H1 (cell line): Measurements from ENCODE around the gene ABCC4. TPM values are rescaled to one million over a fixed set of nuclear protein-coding genes. Genes with fewer than 3 reads are reported as not detected.

ENCODE experiments used
- CTCF ChIA-PET: fragments of 300-600 bp; sonication (Branson Sonifier 250); formaldehyde crosslinking; loops from one replicate; lab custom pipeline; 2021; ENCODE audit not compliant: partially characterized antibody; lab: Charles Lee
- POLR2A ChIA-PET: fragments of 300-600 bp; sonication (Branson Sonifier 250); formaldehyde crosslinking; loops from one replicate; lab custom pipeline; 2021; ENCODE audit warnings: inconsistent platforms; ENCODE audit not compliant: partially characterized antibody; lab: Charles Lee
- DNase-seq, 2 experiments: peaks; one replicate each; pipeline versions ENCODE4 v3.0.0 to v3.0.0-alpha.2; 2010 to 2022; ENCODE audit warnings: low spot score in 2 of 2, low read depth in 1 of 2, mixed read lengths in 1 of 2
- FAIRE-seq: peaks from 2 replicates; lab custom pipeline; 2011; peaks lifted over from hg19 to GRCh38; lab: Jason Lieb, UNC
- H2AFZ ChIP-seq: 2 replicates; pipeline ENCODE4 v1.8.1; 2012; ENCODE audit warnings: low read length, inconsistent platforms
- H2AK5ac ChIP-seq: 2 replicates; pipeline ENCODE4 v1.6.1; 2013; ENCODE audit warnings: low read depth, low read length
- H2BK120ac ChIP-seq: replicated peaks from 2 replicates; pipeline ENCODE3; 2013; ENCODE audit warnings: low read depth, low read length, inconsistent platforms
- H2BK12ac ChIP-seq: 2 replicates; pipeline ENCODE4 v1.6.1; 2013; ENCODE audit warnings: low read depth, low read length
- H2BK15ac ChIP-seq: 2 replicates; pipeline ENCODE4 v1.6.1; 2013; ENCODE audit warnings: low read length
- H2BK20ac ChIP-seq: 2 replicates; pipeline ENCODE4 v1.6.1; 2013; ENCODE audit warnings: low read length
- H2BK5ac ChIP-seq: 2 replicates; pipeline ENCODE4 v1.6.1; 2013; ENCODE audit warnings: low read depth, low read length
- H3K14ac ChIP-seq: 2 replicates; pipeline ENCODE4 v1.6.1; 2013; ENCODE audit warnings: inconsistent platforms; ENCODE audit not compliant: insufficient read length
- H3K18ac ChIP-seq: 2 replicates; pipeline ENCODE4 v1.6.1; 2013; ENCODE audit warnings: low read length; ENCODE audit errors: extremely low read depth
- H3K23ac ChIP-seq: 2 replicates; pipeline ENCODE4 v1.6.1; 2013; ENCODE audit warnings: inconsistent platforms; ENCODE audit not compliant: insufficient read length
- H3K23me2 ChIP-seq: 2 replicates; pipeline ENCODE4 v1.6.1; 2013; ENCODE audit warnings: low read depth, low read length
- H3K27ac ChIP-seq: 2 replicates; pipeline ENCODE4 v1.6.1; 2011; ENCODE audit warnings: low read depth, low read length, inconsistent platforms
- H3K27me3 ChIP-seq, 4 experiments: replicated peaks in 1 of 4; 1 replicate in 1 of 4; 2 replicates in 3 of 4; pipeline versions ENCODE4 v1.6.1 to v1.8.1; 2011 to 2013; ENCODE audit warnings: low read length in 3 of 4, mild to moderate bottlenecking in 3 of 4, inconsistent platforms in 2 of 4, mixed read lengths in 2 of 4, moderate library complexity in 1 of 4; ENCODE audit not compliant: control insufficient read depth in 3 of 4, insufficient read depth in 3 of 4; ENCODE audit errors: extremely low read depth in 1 of 4
- H3K36me3 ChIP-seq, 4 experiments: 2 replicates each; pipeline versions ENCODE4 v1.6.1 to v1.8.1; 2011 to 2013; ENCODE audit warnings: mild to moderate bottlenecking in 4 of 4, low read length in 3 of 4, moderate library complexity in 2 of 4, control low read depth in 1 of 4, inconsistent platforms in 1 of 4; ENCODE audit not compliant: insufficient read depth in 4 of 4, control insufficient read depth in 2 of 4
- H3K4ac ChIP-seq: replicated peaks from 2 replicates; pipeline ENCODE3; 2013; ENCODE audit warnings: low read length, low read depth, mixed read lengths, inconsistent platforms; ENCODE audit not compliant: insufficient read length
- H3K4me1 ChIP-seq, 4 experiments: replicated peaks in 1 of 4; 1 replicate in 1 of 4; 2 replicates in 3 of 4; pipeline versions ENCODE4 v1.6.1 to v1.8.1; 2011 to 2013; ENCODE audit warnings: low read length in 3 of 4, inconsistent platforms in 2 of 4, mixed read lengths in 1 of 4; ENCODE audit not compliant: insufficient read depth in 4 of 4, control insufficient read depth in 3 of 4
- H3K4me2 ChIP-seq, 2 experiments: 2 replicates each; pipeline versions ENCODE4 v1.6.1 to v1.8.1; 2011 to 2013; ENCODE audit warnings: low read depth in 2 of 2, low read length in 2 of 2, control low read depth in 1 of 2, inconsistent platforms in 1 of 2, mild to moderate bottlenecking in 1 of 2; ENCODE audit not compliant: insufficient read depth in 1 of 2
- H3K4me3 ChIP-seq, 4 experiments: fragments of 200-600, 300-600 bp in 1 of 4; sonication (generic), shearing (Covaris generic), sonication (Bioruptor Twin) in 1 of 4; 2 replicates each; pipeline versions ENCODE4 v1.5.1 to v1.8.1; 2011 to 2016; ENCODE audit warnings: low read length in 4 of 4, low read depth in 3 of 4, control low read depth in 2 of 4, inconsistent platforms in 2 of 4, mild to moderate bottlenecking in 2 of 4, mixed read lengths in 1 of 4, moderate library complexity in 1 of 4; ENCODE audit not compliant: insufficient read depth in 2 of 4; ENCODE audit errors: extremely low read depth in 1 of 4
- H3K56ac ChIP-seq: replicated peaks from 2 replicates; pipeline ENCODE3; 2013; ENCODE audit warnings: low read depth, mild to moderate bottlenecking, mixed read lengths, low read length, inconsistent platforms; ENCODE audit not compliant: insufficient read length
- H3K79me1 ChIP-seq: 2 replicates; pipeline ENCODE4 v1.6.1; 2013; ENCODE audit warnings: low read depth, low read length, control low read depth
- H3K79me2 ChIP-seq, 2 experiments: 2 replicates each; pipeline versions ENCODE4 v1.6.1 to v1.8.1; 2012 to 2013; ENCODE audit warnings: low read length in 2 of 2, mild to moderate bottlenecking in 2 of 2, inconsistent platforms in 1 of 2; ENCODE audit not compliant: insufficient read depth in 2 of 2, control insufficient read depth in 1 of 2
- H3K9ac ChIP-seq, 4 experiments: replicated peaks in 1 of 4; 1 replicate in 1 of 4; 2 replicates in 3 of 4; pipeline versions ENCODE4 v1.6.1 to v1.8.1; 2011 to 2013; ENCODE audit warnings: low read depth in 3 of 4, low read length in 3 of 4, control low read depth in 2 of 4, mild to moderate bottlenecking in 2 of 4, moderate library complexity in 2 of 4, inconsistent platforms in 1 of 4; ENCODE audit errors: extremely low read depth in 1 of 4
- H3K9me3 ChIP-seq, 2 experiments: 2 replicates each; pipeline versions ENCODE4 v1.6.1 to v1.8.1; 2012 to 2013; ENCODE audit warnings: mild to moderate bottlenecking in 2 of 2, moderate library complexity in 2 of 2, control low read depth in 1 of 2, inconsistent platforms in 1 of 2, low read depth in 1 of 2, low read length in 1 of 2, mixed read lengths in 1 of 2; ENCODE audit not compliant: insufficient read depth in 2 of 2
- H4K20me1 ChIP-seq, 2 experiments: replicated peaks in 1 of 2; 2 replicates each; pipeline versions ENCODE3 to v1.8.1; 2011 to 2013; ENCODE audit warnings: inconsistent platforms in 2 of 2, low read length in 2 of 2, mild to moderate bottlenecking in 1 of 2; ENCODE audit not compliant: insufficient read depth in 2 of 2, control insufficient read depth in 1 of 2
- H4K5ac ChIP-seq: 2 replicates; pipeline ENCODE4 v1.6.1; 2013; ENCODE audit warnings: low read length, low read depth, mixed read lengths, inconsistent platforms; ENCODE audit not compliant: insufficient read length
- H4K8ac ChIP-seq: 2 replicates; pipeline ENCODE4 v1.8.0; 2013; ENCODE audit warnings: mild to moderate bottlenecking, moderate library complexity, low read length, inconsistent platforms; ENCODE audit not compliant: insufficient read depth; ENCODE audit errors: extremely low read depth
- H4K91ac ChIP-seq: replicated peaks from 2 replicates; pipeline ENCODE3; 2013; ENCODE audit warnings: low read length, mixed read lengths, inconsistent platforms; ENCODE audit not compliant: insufficient read length
- BRCA1 ChIP-seq: IDR thresholded peaks from 2 replicates; pipeline ENCODE4 v1.6.1; 2012; ENCODE audit warnings: low read depth, low read length, improper control_type of control experiment
- CEBPB ChIP-seq: IDR thresholded peaks from 2 replicates; pipeline ENCODE4 v1.6.1; 2012; ENCODE audit warnings: low read depth, low read length
- GABPA ChIP-seq: IDR thresholded peaks from 2 replicates; pipeline ENCODE4 v1.6.1; 2011; ENCODE audit warnings: mild to moderate bottlenecking, low read length, moderate library complexity, borderline replicate concordance; ENCODE audit not compliant: insufficient read depth
- KDM1A ChIP-seq: fragments of 200-600, 300-600 bp; sonication (generic); IDR thresholded peaks from 2 replicates; pipeline ENCODE4 v1.7.1; 2016; ENCODE audit warnings: mild to moderate bottlenecking, low read length, borderline replicate concordance
- POU5F1 ChIP-seq: IDR thresholded peaks from 2 replicates; pipeline ENCODE4 v1.6.1; 2011; ENCODE audit warnings: low read depth, mild to moderate bottlenecking, low read length, moderate library complexity
- TAF7 ChIP-seq: optimal IDR thresholded peaks from 2 replicates; pipeline ENCODE3; 2011; ENCODE audit warnings: low read depth, mild to moderate bottlenecking, inconsistent platforms, low read length, moderate library complexity, borderline replicate concordance
- TBP ChIP-seq: IDR thresholded peaks from 2 replicates; pipeline ENCODE4 v1.6.1; 2011; ENCODE audit warnings: low read depth, low read length, improper control_type of control experiment
- WGBS, 2 experiments: shearing (Covaris generic) in 1 of 2; methylation state at CpG; one replicate each; pipeline versions ENCODE4 v1.1.6 to v1.1.7; 2013 to 2015; ENCODE audit warnings: low lambda C conversion rate in 2 of 2, mixed read lengths in 2 of 2, inconsistent platforms in 1 of 2, low coverage in 1 of 2, missing lambda C conversion rate in 1 of 2; ENCODE audit not compliant: insufficient replicate concordance in 2 of 2, insufficient coverage in 1 of 2, insufficient read length in 1 of 2; ENCODE audit errors: extremely low coverage in 1 of 2, missing lambda C conversion rate in 1 of 2; 5-methylcytosine and 5-hydroxymethylcytosine counted together
- polyA plus RNA-seq, 7 experiments: library from polyadenylated mRNA; depleted of rRNA in 3 of 7; stranded (reverse) in 5 of 7; unstranded in 2 of 7; fragments of >200 nt in 5 of 7; fragments of 200-250 nt in 2 of 7; gene quantifications; 1 replicate in 5 of 7; 2 replicates in 1 of 7; 4 replicates in 1 of 7; pipeline versions ENCODE4 v1.2.1 to v1.2.3, GENCODE V29; 2011 to 2013; ENCODE audit warnings: missing spikeins in 2 of 7, mixed read lengths in 2 of 7
- total RNA-seq: library from RNA; stranded (reverse); fragmentation: NEBNext Ultra II Directional; extraction: Animal tissue kit (Norgen Biotek cat#: 25700); gene quantifications from 2 replicates; pipeline ENCODE4 v1.2.1, GENCODE V29; 2021
- TF ChIP-seq, protein P1 (sequence below), 3 experiments: IDR thresholded peaks; 1 replicate in 2 of 3; 2 replicates in 1 of 3; pipeline versions ENCODE4 v1.5.1 to v1.6.1; 2011; ENCODE audit warnings: low read length in 3 of 3, mild to moderate bottlenecking in 3 of 3, inconsistent platforms in 2 of 3, low read depth in 1 of 3, moderate library complexity in 1 of 3; ENCODE audit not compliant: insufficient read depth in 1 of 3; ENCODE audit errors: control extremely low read depth in 1 of 3
- TF ChIP-seq, protein P2 (sequence below): IDR thresholded peaks from 2 replicates; pipeline ENCODE4 v1.6.1; 2011; ENCODE audit warnings: low read depth, mild to moderate bottlenecking, low read length; ENCODE audit not compliant: insufficient read depth
- TF ChIP-seq, protein P3 (sequence below): IDR thresholded peaks from 2 replicates; pipeline ENCODE4 v1.6.1; 2012; ENCODE audit warnings: inconsistent platforms

Gene ABCC4
- total and polyA plus RNA-seq, 2 of the 8 experiments (the other 6 are each of a cell fraction or from before 2014, with no cell fraction given): 4.0 to 14.1 TPM

DNA sequence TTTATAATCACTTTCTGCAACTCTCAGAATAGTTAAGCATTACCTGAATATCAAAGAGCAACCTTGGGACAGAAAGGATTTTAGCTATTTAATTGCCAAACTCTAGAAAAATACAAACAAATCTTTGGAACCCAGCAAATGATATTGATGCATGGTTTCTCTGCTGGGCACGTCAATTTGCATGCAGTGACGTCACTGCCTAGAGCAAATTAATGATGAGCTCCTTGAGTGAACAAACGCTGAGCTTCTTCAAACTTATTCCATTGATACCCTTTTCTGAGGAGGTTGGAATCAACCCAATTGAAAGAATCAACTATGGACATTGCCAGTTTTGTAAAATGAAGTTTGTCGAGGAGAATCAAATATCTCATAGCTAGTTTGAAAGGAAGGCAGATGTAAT is 329.0 kb downstream of the ABCC4 start:
- H3K14ac ChIP-seq: no peak overlapping the region
- no peak overlapping the region for H4K91ac ChIP-seq
- H2BK12ac ChIP-seq: no peak overlapping the region
- no peak overlapping the region for H2AK5ac ChIP-seq
- H3K4ac ChIP-seq: no peak overlapping the region
- H3K56ac ChIP-seq: no peak overlapping the region
- H3K36me3 ChIP-seq: no peaks in the 10 kb centered on the region
- H3K27ac ChIP-seq: no peak overlapping the region
- H2BK120ac ChIP-seq: no peak overlapping the region
- no peak overlapping the region for H3K4me3 ChIP-seq
- DNase-seq (no peak), FAIRE-seq (no peak)
- ChIA-PET CTCF (interaction anchor here (0.6 to 3.2 kb wide), 5 partner anchors 23 to 432 kb away, joined by 3 to 13 read pairs (median 3); no protein-coding TSS in a partner anchor), POLR2A (no interaction called here)
- H2BK15ac ChIP-seq: no peak overlapping the region
- no peak overlapping the region for H2BK20ac ChIP-seq
- H3K9ac ChIP-seq: no peak overlapping the region
- H3K27me3 ChIP-seq: no peaks in the 10 kb centered on the region
- peaks cover 6% of the 10 kb centered on the region; the same call in 1 of the 2 replicates for H3K23me2 ChIP-seq
- H3K18ac ChIP-seq: no peak overlapping the region
- no peak overlapping the region for H2AFZ ChIP-seq
- no peaks in the 10 kb centered on the region for H3K79me1 ChIP-seq
- H4K5ac ChIP-seq: no peak overlapping the region
- H3K4me1 ChIP-seq: peaks cover 0 to 19% (median 7%) of the 10 kb centered on the region in 4 experiments; a peak in 4 of 7 replicates
- H3K23ac ChIP-seq: no peak overlapping the region
- H4K20me1 ChIP-seq: no peaks in the 10 kb centered on the region
- H4K8ac ChIP-seq: no peak overlapping the region
- 0 out of 4 replicates have a peak, but pooled peaks cover 0 to 4% of the 10 kb centered on the region in 2 experiments for H3K9me3 ChIP-seq
- no peak overlapping the region for H2BK5ac ChIP-seq
- no peak overlapping the region for H3K4me2 ChIP-seq
- 82% methylated on average over 4 of the region's 4 CpGs; no CpG with 5 or more reads in 1 of the 2 experiments for WGBS, 2 experiments
- H3K79me2 ChIP-seq: no peaks in the 10 kb centered on the region
- TF ChIP-seq, protein P1, sequence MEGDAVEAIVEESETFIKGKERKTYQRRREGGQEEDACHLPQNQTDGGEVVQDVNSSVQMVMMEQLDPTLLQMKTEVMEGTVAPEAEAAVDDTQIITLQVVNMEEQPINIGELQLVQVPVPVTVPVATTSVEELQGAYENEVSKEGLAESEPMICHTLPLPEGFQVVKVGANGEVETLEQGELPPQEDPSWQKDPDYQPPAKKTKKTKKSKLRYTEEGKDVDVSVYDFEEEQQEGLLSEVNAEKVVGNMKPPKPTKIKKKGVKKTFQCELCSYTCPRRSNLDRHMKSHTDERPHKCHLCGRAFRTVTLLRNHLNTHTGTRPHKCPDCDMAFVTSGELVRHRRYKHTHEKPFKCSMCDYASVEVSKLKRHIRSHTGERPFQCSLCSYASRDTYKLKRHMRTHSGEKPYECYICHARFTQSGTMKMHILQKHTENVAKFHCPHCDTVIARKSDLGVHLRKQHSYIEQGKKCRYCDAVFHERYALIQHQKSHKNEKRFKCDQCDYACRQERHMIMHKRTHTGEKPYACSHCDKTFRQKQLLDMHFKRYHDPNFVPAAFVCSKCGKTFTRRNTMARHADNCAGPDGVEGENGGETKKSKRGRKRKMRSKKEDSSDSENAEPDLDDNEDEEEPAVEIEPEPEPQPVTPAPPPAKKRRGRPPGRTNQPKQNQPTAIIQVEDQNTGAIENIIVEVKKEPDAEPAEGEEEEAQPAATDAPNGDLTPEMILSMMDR (IDR thresholded peaks at IDR 0.05; ENCODE audit: control extremely low read depth in 1 of 3, insufficient read depth in 1 of 3, low read depth in 1 of 3, low read length in 3 of 3): no peak
- TF ChIP-seq GABPA (no peak), KDM1A (no peak), BRCA1 (no peak), CEBPB (no peak), TBP (no peak), POU5F1 (no peak), TAF7 (no peak)
- TF ChIP-seq, protein P2, sequence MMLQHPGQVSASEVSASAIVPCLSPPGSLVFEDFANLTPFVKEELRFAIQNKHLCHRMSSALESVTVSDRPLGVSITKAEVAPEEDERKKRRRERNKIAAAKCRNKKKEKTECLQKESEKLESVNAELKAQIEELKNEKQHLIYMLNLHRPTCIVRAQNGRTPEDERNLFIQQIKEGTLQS: no peak
- TF ChIP-seq, protein P3, sequence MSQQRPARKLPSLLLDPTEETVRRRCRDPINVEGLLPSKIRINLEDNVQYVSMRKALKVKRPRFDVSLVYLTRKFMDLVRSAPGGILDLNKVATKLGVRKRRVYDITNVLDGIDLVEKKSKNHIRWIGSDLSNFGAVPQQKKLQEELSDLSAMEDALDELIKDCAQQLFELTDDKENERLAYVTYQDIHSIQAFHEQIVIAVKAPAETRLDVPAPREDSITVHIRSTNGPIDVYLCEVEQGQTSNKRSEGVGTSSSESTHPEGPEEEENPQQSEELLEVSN: no peak
